ES-I3 (cell line): ENCODE measurements around the gene TSPYL2.
A peak's percentile ranks its signal among the peaks of the same experiment; 100 is the strongest.

ENCODE experiments used
- H3K36me3 ChIP-seq: 2 replicates; pipeline ENCODE4 v1.6.1; 2013; ENCODE audit warnings: mild to moderate bottlenecking, low read length, control low read depth, moderate library complexity; ENCODE audit not compliant: insufficient read depth
- H3K4me1 ChIP-seq: 2 replicates; pipeline ENCODE4 v1.6.1; 2013; ENCODE audit warnings: mild to moderate bottlenecking, control low read depth, low read length; ENCODE audit not compliant: insufficient read depth
- H3K9ac ChIP-seq: 2 replicates; pipeline ENCODE4 v1.6.1; 2013; ENCODE audit warnings: low read depth, mild to moderate bottlenecking, low read length, moderate library complexity
- H3K9me3 ChIP-seq: 2 replicates; pipeline ENCODE4 v1.6.1; 2013; ENCODE audit warnings: mild to moderate bottlenecking, low read length, moderate library complexity; ENCODE audit not compliant: control insufficient read depth, insufficient read depth

TSPYL2 gene

DNA sequence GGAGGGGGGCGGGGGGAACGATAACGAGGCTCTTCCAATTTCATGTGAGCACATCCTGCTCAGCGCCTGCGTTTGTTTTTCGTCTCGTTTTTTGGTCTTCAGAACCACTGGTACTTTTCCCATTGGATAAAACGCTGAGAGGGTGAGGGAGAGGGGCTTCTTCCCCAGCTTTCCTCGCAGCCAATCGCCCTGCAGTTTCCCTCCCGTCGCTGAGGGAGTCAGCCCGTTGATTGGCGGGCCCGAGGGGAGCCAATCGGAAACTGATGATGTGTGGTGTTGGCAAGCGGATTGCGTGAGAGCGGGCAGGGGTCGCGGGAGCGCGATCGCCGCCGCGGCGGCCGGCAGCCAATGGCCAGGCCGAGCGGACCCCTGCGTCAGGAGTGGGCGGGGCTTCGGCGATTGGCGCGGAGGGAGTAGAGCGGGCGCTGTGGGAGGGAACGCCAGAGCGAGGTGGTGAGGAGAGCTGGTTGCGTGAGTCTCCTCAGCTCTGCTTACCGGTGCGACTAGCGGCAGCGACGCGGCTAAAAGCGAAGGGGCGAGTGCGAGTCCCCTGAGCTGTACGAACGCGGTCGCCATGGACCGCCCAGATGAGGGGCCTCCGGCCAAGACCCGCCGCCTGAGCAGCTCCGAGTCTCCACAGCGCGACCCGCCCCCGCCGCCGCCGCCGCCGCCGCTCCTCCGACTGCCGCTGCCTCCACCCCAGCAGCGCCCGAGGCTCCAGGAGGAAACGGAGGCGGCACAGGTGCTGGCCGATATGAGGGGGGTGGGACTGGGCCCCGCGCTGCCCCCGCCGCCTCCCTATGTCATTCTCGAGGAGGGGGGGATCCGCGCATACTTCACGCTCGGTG lies at the start of gene TSPYL2:
TSS of gene TSPYL2 (plus strand) at position 443 of the 848 bp plus-strand sequence. CDS start at position 575, 132 bp downstream.
- no peaks in the 10 kb centered on the region for H3K9me3 ChIP-seq
- peaks cover 6% of the 10 kb centered on the region; the same call in 1 of the 2 replicates for H3K4me1 ChIP-seq
- peaks cover 6% of the 10 kb centered on the region; the same call in 1 of the 2 replicates for H3K36me3 ChIP-seq
- H3K9ac ChIP-seq, result peak within 1 kb of the TSS; percentile 69; the same call in 1 of the 2 replicates

DNA sequence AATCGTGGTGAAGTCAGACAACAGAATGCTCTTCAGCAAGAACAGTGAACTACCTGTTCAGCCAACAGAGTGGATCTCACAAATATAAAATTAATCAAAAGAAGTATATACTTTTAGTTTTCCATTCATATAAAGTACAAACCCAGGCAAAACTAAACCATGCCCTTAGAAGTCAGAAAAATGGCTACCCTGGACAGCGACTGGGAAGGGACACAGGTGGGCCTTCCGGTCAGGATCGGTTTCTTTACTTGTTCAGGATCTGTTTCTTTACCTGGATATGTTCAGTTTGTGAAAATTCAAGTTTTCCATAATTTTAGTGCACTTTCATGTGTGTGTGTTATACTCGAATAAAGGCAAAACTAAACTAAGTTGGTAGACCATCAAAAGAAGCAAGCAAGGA lies 46.0 kb upstream of the TSPYL2 start:
- Histone ChIP-seq H3K36me3 (no peaks in the 10 kb centered on the region), H3K9me3 (no peaks in the 10 kb centered on the region), H3K4me1 (no peaks in the 10 kb centered on the region), H3K9ac (no peak overlapping the region)

GRCh38 chrX:53039236-53039635 lies 42.9 kb upstream of the TSPYL2 start:
- Histone ChIP-seq H3K9me3 (no peaks in the 10 kb centered on the region), H3K9ac (no peak overlapping the region), H3K36me3 (no peaks in the 10 kb centered on the region), H3K4me1 (no peaks in the 10 kb centered on the region)

- Histone ChIP-seq H3K9ac (no peak overlapping the region), H3K4me1 (peaks cover 6% of the 10 kb centered on the region), H3K36me3 (no peaks in the 10 kb centered on the region), H3K9me3 (no peaks in the 10 kb centered on the region)
Measured at GRCh38 chrX:53044995-53045394, 37.2 kb upstream of the TSPYL2 start.

DNA sequence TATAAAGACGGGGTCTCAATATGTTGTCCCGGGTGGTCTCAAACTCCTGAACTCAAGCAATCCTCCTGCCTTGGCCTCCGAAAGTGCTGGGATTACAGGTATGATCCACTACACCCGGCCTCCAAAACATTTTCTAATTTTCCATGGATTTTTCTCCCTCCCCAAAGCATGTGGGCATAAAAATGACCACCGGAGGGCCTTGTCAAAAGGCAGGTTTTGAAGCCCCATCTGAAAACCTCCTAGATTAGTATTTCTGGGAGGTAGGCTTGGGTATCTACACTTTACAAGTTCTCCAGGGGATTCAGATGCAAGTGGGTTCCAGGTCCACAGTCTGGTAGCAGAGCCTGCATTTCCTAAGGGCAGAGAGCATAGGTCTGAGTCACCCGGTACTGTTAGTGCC lies 34.9 kb upstream of the TSPYL2 start:
- Histone ChIP-seq H3K36me3 (no peaks in the 10 kb centered on the region), H3K4me1 (peaks cover 8% of the 10 kb centered on the region), H3K9ac (no peak overlapping the region), H3K9me3 (no peaks in the 10 kb centered on the region)

- Histone ChIP-seq H3K4me1 (peaks cover 8% of the 10 kb centered on the region), H3K36me3 (no peaks in the 10 kb centered on the region), H3K9me3 (no peaks in the 10 kb centered on the region), H3K9ac (peak within 1 kb of the TSS; percentile 80)
Measured at GRCh38 chrX:53048169-53049126, 33.7 kb upstream of the TSPYL2 start, which contains the start of gene GPR173. Gene GPR173, plus strand, starts transcription at chrX:53048789. Its CDS starts 27,833 bp downstream, at chrX:53076622.

DNA sequence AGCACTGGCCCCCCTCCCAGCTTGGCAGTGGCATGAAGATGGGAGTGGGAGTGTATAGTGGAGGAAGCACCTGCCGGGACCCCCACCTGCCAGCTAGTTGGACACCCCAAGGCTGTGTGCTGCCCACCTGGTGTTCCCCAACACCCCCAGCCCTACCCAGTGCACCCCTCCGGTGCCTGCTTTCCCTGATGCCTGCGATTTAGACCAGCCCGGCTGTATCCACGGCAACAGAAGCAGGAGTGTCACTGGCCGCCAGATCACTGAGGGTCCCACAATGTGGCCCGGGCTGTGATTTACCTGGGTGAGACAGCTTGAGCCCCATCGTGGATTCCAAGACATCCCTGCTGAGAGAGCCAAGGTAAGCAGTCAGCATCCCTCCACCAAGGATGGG lies 33.0 kb upstream of the TSPYL2 start:
- H3K9me3 ChIP-seq, result no peaks in the 10 kb centered on the region
- H3K9ac ChIP-seq, result peak overlapping the region; percentile 59
- H3K36me3 ChIP-seq, result no peaks in the 10 kb centered on the region
- H3K4me1 ChIP-seq, result peaks cover 8% of the 10 kb centered on the region

GRCh38 chrX:53050841-53051240 lies 31.3 kb upstream of the TSPYL2 start:
- H3K4me1 ChIP-seq, result peaks cover 8% of the 10 kb centered on the region; the same call in 1 of the 2 replicates

GRCh38 chrX:53055244-53055849 lies 26.8 kb upstream of the TSPYL2 start:
- Histone ChIP-seq H3K36me3 (no peaks in the 10 kb centered on the region), H3K9ac (no peak overlapping the region), H3K4me1 (no peaks in the 10 kb centered on the region), H3K9me3 (no peaks in the 10 kb centered on the region)

More at GRCh38 chrX:53050841-53051240, 31.3 kb upstream of the TSPYL2 start:
- Histone ChIP-seq H3K9me3 (no peaks in the 10 kb centered on the region), H3K36me3 (no peaks in the 10 kb centered on the region), H3K9ac (no peak overlapping the region)

- no peaks in the 10 kb centered on the region for H3K4me1 ChIP-seq
- H3K9me3 ChIP-seq, result no peaks in the 10 kb centered on the region
- no peaks in the 10 kb centered on the region for H3K36me3 ChIP-seq
- H3K9ac ChIP-seq, result no peak overlapping the region
Measured at GRCh38 chrX:53056292-53056691, 25.9 kb upstream of the TSPYL2 start.

GRCh38 chrX:53065104-53065503 lies 17.1 kb upstream of the TSPYL2 start:
- Histone ChIP-seq H3K36me3 (no peaks in the 10 kb centered on the region; the same call in 1 of the 2 replicates), H3K9me3 (no peaks in the 10 kb centered on the region), H3K4me1 (no peaks in the 10 kb centered on the region), H3K9ac (no peak overlapping the region)

- no peaks in the 10 kb centered on the region for H3K9me3 ChIP-seq
- H3K4me1 ChIP-seq, result peaks cover 7% of the 10 kb centered on the region; the same call in 1 of the 2 replicates
- no peak overlapping the region for H3K9ac ChIP-seq
- H3K36me3 ChIP-seq, result no peaks in the 10 kb centered on the region
Measured at GRCh38 chrX:53071064-53071463, 11.1 kb upstream of the TSPYL2 start.

DNA sequence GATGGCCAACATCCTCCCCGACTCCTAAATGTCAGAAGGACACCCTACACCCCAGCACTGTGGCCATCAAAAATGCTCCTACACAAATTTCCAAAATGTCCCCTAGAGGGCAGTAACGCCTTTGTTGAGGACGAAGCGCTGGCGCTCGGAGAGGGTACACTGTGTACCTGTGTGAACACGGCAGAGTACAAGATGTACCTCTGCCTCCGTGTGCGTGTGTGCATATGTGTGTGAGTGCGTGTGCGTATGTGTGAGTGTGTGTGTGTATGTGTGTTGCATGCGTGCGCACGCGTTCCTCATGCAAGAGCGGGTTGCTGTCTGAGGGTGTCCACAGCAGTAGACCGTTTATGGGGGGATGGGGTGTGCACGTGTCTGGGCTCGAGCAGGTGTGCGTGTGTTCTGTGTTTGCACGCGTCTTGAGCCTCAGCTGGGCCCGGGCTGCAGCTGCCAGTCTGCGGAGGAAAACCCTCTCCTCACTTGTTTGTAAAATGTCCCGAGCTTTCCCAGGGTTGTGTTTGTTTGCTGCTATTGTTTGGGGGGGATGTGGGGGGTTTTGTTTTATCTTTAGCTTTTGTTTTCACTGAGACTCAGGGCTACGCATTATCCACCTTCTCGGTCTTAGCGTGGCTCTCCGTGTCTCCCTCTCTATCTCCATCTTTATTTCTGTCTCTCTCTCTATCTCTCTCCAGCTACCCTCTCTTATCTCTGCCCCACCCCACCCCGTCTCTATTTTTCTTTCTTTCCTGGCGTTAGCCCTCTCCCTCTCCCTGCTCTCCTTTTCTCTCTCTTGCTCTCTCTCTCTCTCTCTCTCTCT lies 10.4 kb upstream of the TSPYL2 start:
- Histone ChIP-seq H3K4me1 (peaks cover 7% of the 10 kb centered on the region; the same call in 1 of the 2 replicates), H3K36me3 (no peaks in the 10 kb centered on the region), H3K9me3 (no peaks in the 10 kb centered on the region), H3K9ac (peak overlapping the region; percentile 31; the same call in 1 of the 2 replicates)
